GM12865 (cell line): Measurements from ENCODE around the gene BYSL.
A peak's percentile ranks its signal among the peaks of the same experiment; 100 is the strongest.

ENCODE experiments used
- DNase-seq: peaks from one replicate; pipeline ENCODE4 v3.0.0; 2010; ENCODE audit warnings: low read depth
- H3K4me3 ChIP-seq: 2 replicates; pipeline ENCODE4 v1.5.1; 2011; ENCODE audit warnings: mild to moderate bottlenecking, low read depth, low read length, control low read depth
- CTCF ChIP-seq: IDR thresholded peaks from 2 replicates; pipeline ENCODE4 v1.5.1; 2011; ENCODE audit warnings: low read length, control low read depth, low read depth, inconsistent platforms; ENCODE audit not compliant: insufficient read depth; ENCODE audit errors: missing control alignments

BYSL gene

GRCh38 chr6:41914343-41914742, 7.0 kb upstream of the BYSL start:
- no peak for DNase-seq
- no peak for TF ChIP-seq CTCF

GRCh38 chr6:41914869-41915530, 6.3 kb upstream of the BYSL start:
- H3K4me3 ChIP-seq, result no peak overlapping the region
- DNase-seq, result no peak
- no peak for TF ChIP-seq CTCF

More at GRCh38 chr6:41914343-41914742, 7.0 kb upstream of the BYSL start:
- no peak overlapping the region for H3K4me3 ChIP-seq

- DNase-seq, result peak; percentile 49
- H3K4me3 ChIP-seq, result no peak overlapping the region
- TF ChIP-seq CTCF, result no peak
These were observed 3.8 kb upstream of the BYSL start for GRCh38 chr6:41917528-41917927.

GRCh38 chr6:41921712-41921998, 356 bp downstream of the BYSL start:
- DNase-seq, result no peak
- no peak for TF ChIP-seq CTCF
- peak overlapping the region; percentile 89 for H3K4me3 ChIP-seq

- peak overlapping the region; percentile 89 for H3K4me3 ChIP-seq
- no peak for DNase-seq
- TF ChIP-seq CTCF, result no peak
These were observed 855 bp downstream of the BYSL start for GRCh38 chr6:41922154-41922553.

- TF ChIP-seq CTCF, result no peak
- H3K4me3 ChIP-seq, result no peak overlapping the region
- DNase-seq, result no peak
These were observed 6.0 kb downstream of the BYSL start for GRCh38 chr6:41927253-41927652.

GRCh38 chr6:41929924-41930323, 8.6 kb downstream of the BYSL start:
- DNase-seq, result no peak
- TF ChIP-seq CTCF, result no peak
- no peak overlapping the region for H3K4me3 ChIP-seq
